Measurements from ENCODE around the gene LCN9. TPM values are rescaled to one million over a fixed set of nuclear protein-coding genes. Genes with fewer than 3 reads are reported as not detected.

LCN9 gene
- total RNA-seq, 3 donors from 2014 or later: 0.64 TPM; not detected in 2

DNA sequence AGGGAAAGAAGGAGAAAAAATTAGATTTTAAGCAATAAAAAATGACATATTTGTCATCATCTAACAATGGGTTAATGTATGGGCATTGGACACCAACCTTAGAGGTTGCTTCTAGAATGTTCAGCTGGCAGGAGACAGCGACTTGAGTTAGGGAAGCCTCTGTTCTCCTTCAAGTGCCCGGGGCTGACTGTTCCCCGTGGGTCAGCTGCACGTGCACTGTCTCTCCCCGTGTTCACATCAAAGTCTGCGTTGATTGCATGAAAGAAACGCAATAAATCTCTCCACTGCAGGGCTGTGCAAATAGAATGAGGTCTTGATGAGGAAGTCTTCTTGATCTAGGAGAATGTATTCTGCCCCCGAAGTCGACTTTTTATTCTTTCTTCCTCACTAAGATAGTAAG, 23.9 kb upstream of the LCN9 start, which contains the start of gene GLT6D1:
GLT6D1 (minus strand) TSS at position 345 of the 400 bp plus-strand sequence. CDS start 353 bp downstream, outside the sequence.
- Histone ChIP-seq H3K9me3 (peaks cover 0 to 7% of the 10 kb centered on the region in 2 donors), H3K36me3 (no peaks in the 10 kb centered on the region), H3K27ac (no peak within 1 kb of the TSS), H3K27me3 (peaks cover 0 to 48% of the 10 kb centered on the region in 2 donors), H3K4me1 (no peaks in the 10 kb centered on the region), H3K4me3 (no peak within 1 kb of the TSS)
- TF ChIP-seq CTCF (IDR thresholded peaks at IDR 0.05): no peak
- TF ChIP-seq POLR2AphosphoS5 (IDR thresholded peaks at IDR 0.05): no peak
- no peak for TF ChIP-seq POLR2A (IDR thresholded peaks at IDR 0.05)
- intact Hi-C loops (cut with DNase I; ENCODE audit: low total_unique reads): no loop called here
- DNase-seq (ENCODE audit: low spot score in 2 of 2): no peak

GRCh38 chr9:135641047-135641446, 22.1 kb upstream of the LCN9 start:
- Histone ChIP-seq H3K27me3 (peaks cover 0 to 32% of the 10 kb centered on the region in 2 donors), H3K9me3 (peaks cover 5 to 22% of the 10 kb centered on the region in 2 donors), H3K27ac (no peak overlapping the region), H3K36me3 (no peaks in the 10 kb centered on the region), H3K4me3 (no peak overlapping the region), H3K4me1 (no peaks in the 10 kb centered on the region)
- intact Hi-C loops (cut with DNase I; ENCODE audit: low total_unique reads): no loop called here
- TF ChIP-seq CTCF (IDR thresholded peaks at IDR 0.05) (no peak), POLR2AphosphoS5 (IDR thresholded peaks at IDR 0.05) (no peak), POLR2A (IDR thresholded peaks at IDR 0.05) (no peak)
- no peak for DNase-seq (ENCODE audit: low spot score in 2 of 2)

DNA sequence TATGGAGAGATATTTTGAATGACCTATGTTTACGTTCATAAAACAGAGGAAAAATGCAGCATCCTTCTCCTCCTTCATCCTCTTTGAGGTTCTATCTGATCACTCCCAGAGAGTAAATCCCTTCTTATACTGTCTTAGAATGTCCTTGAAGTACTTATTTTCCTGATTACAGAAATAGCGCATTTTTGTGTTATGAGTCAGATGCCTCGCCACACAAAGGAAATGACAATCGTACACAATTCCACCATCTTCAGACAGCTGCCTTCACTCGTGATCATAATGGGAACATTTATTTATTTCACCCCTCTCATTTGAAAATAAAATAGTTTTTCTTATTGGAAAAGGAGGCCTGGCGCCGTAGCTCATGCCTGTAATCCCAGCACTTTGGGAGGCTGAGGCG, 21.4 kb upstream of the LCN9 start:
- no peak overlapping the region for H3K27ac ChIP-seq
- DNase-seq (ENCODE audit: low spot score in 2 of 2): no peak
- TF ChIP-seq POLR2AphosphoS5 (IDR thresholded peaks at IDR 0.05) (no peak), POLR2A (IDR thresholded peaks at IDR 0.05) (no peak), CTCF (IDR thresholded peaks at IDR 0.05) (no peak)

DNA sequence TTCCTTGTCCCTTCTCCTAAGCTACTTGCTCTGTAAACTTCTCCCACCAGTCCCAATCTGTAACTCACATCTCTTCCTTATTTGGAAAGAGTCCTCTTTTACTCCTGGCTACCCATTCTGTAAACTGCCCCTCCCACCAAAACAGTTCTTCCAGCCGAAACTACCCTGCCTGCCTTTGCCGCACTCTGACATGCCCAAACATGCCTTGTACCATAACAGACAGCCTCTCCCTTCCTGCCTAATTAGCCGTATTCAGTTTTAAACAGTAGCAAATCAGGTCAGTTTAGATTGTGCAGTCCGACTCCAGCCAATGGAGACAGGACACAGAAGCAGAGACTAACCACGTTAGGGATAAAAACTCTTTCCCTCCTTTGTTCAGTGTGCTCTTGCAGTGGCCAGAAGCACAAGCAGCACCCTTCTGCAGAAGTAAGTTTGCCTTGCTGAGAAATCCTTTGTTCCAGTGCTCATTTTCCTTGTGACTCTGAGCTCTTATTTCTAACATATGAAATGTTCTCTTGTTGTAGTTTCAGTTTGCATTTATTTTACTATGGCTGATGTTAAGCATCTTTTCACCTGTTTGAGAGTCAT, 18.4 kb upstream of the LCN9 start:
- peaks cover 26 to 51% of the 10 kb centered on the region in 2 donors for H3K9me3 ChIP-seq
- no peak overlapping the region for H3K27ac ChIP-seq
- TF ChIP-seq CTCF (IDR thresholded peaks at IDR 0.05) (no peak), POLR2AphosphoS5 (IDR thresholded peaks at IDR 0.05) (no peak), POLR2A (IDR thresholded peaks at IDR 0.05) (no peak)
- H3K4me1 ChIP-seq: no peaks in the 10 kb centered on the region
- no peak overlapping the region for H3K4me3 ChIP-seq
- no peaks in the 10 kb centered on the region for H3K36me3 ChIP-seq
- intact Hi-C loops (cut with DNase I; ENCODE audit: low total_unique reads): no loop called here
- DNase-seq (ENCODE audit: low spot score in 2 of 2): no peak
- H3K27me3 ChIP-seq: peaks cover 0 to 15% of the 10 kb centered on the region in 2 donors

More for the DNA sequence above, 21.4 kb upstream of the LCN9 start:
- Histone ChIP-seq H3K4me1 (no peaks in the 10 kb centered on the region), H3K27me3 (peaks cover 0 to 25% of the 10 kb centered on the region in 2 donors), H3K36me3 (no peaks in the 10 kb centered on the region), H3K4me3 (no peak overlapping the region), H3K9me3 (peaks cover 5 to 27% of the 10 kb centered on the region in 2 donors)
- intact Hi-C loops (cut with DNase I; ENCODE audit: low total_unique reads): no loop called here

GRCh38 chr9:135647884-135648283, 15.2 kb upstream of the LCN9 start:
- no peak overlapping the region for H3K27ac ChIP-seq
- peaks cover 26 to 51% of the 10 kb centered on the region in 2 donors for H3K9me3 ChIP-seq
- TF ChIP-seq CTCF (IDR thresholded peaks at IDR 0.05): no peak
- TF ChIP-seq POLR2A (IDR thresholded peaks at IDR 0.05): no peak
- TF ChIP-seq POLR2AphosphoS5 (IDR thresholded peaks at IDR 0.05): no peak
- no peaks in the 10 kb centered on the region for H3K27me3 ChIP-seq
- H3K4me3 ChIP-seq: no peak overlapping the region
- intact Hi-C loops (cut with DNase I; ENCODE audit: low total_unique reads): no loop called here
- H3K36me3 ChIP-seq: no peaks in the 10 kb centered on the region
- no peak for DNase-seq (ENCODE audit: low spot score in 2 of 2)
- no peaks in the 10 kb centered on the region for H3K4me1 ChIP-seq
